ENCODE measurements around the gene TMX3. TPM values are rescaled to one million over a fixed set of nuclear protein-coding genes. Genes with fewer than 3 reads are reported as not detected.

Gene TMX3
- total RNA-seq, 4 donors from 2014 or later, result 19.1 to 44.0 (median 25.3) TPM

GRCh38 chr18:68701353-68701752, 13.6 kb downstream of the TMX3 start:
- DNase-seq (ENCODE audit: low spot score in 2 of 2), result no peak
- peaks cover 34% of the 10 kb centered on the region for H3K36me3 ChIP-seq
- H3K4me3 ChIP-seq, result no peak overlapping the region
- H3K9me3 ChIP-seq, result no peaks in the 10 kb centered on the region
- no peaks in the 10 kb centered on the region for H3K4me1 ChIP-seq
- TF ChIP-seq POLR2AphosphoS5 (IDR thresholded peaks at IDR 0.05) (no peak), POLR2A (IDR thresholded peaks at IDR 0.05) (no peak), EP300 (IDR thresholded peaks at IDR 0.05) (no peak), CTCF (IDR thresholded peaks at IDR 0.05) (no peak)
- no peak overlapping the region for H3K27ac ChIP-seq
- 95% methylated on average over 4 of the region's 4 CpGs for WGBS
- no peaks in the 10 kb centered on the region for H3K27me3 ChIP-seq

GRCh38 chr18:68699043-68699442, 15.9 kb downstream of the TMX3 start:
- 97% methylated on average over 1 of the region's 1 CpG for WGBS
- Histone ChIP-seq H3K27ac (no peak overlapping the region), H3K27me3 (no peaks in the 10 kb centered on the region), H3K36me3 (peaks cover 36% of the 10 kb centered on the region), H3K9me3 (no peaks in the 10 kb centered on the region), H3K4me3 (no peak overlapping the region), H3K4me1 (no peaks in the 10 kb centered on the region)
- TF ChIP-seq POLR2AphosphoS5 (IDR thresholded peaks at IDR 0.05), result no peak
- no peak for TF ChIP-seq POLR2A (IDR thresholded peaks at IDR 0.05)
- TF ChIP-seq EP300 (IDR thresholded peaks at IDR 0.05), result no peak
- no peak for TF ChIP-seq CTCF (IDR thresholded peaks at IDR 0.05)
- no peak for DNase-seq (ENCODE audit: low spot score in 2 of 2)

- peaks cover 44% of the 10 kb centered on the region for H3K36me3 ChIP-seq
- DNase-seq (ENCODE audit: low spot score in 2 of 2), result no peak
- no peaks in the 10 kb centered on the region for H3K4me1 ChIP-seq
- no peaks in the 10 kb centered on the region for H3K9me3 ChIP-seq
- no peaks in the 10 kb centered on the region for H3K27me3 ChIP-seq
- H3K4me3 ChIP-seq, result no peak overlapping the region
- H3K27ac ChIP-seq, result no peak overlapping the region
- WGBS, result 93% methylated on average over 2 of the region's 2 CpGs
- TF ChIP-seq POLR2AphosphoS5 (IDR thresholded peaks at IDR 0.05) (no peak), EP300 (IDR thresholded peaks at IDR 0.05) (no peak), POLR2A (IDR thresholded peaks at IDR 0.05) (no peak), CTCF (IDR thresholded peaks at IDR 0.05) (no peak)
Measured at GRCh38 chr18:68696937-68697336, 18.0 kb downstream of the TMX3 start.

- no peaks in the 10 kb centered on the region for H3K4me1 ChIP-seq
- no peaks in the 10 kb centered on the region for H3K27me3 ChIP-seq
- no peak overlapping the region for H3K4me3 ChIP-seq
- no peaks in the 10 kb centered on the region for H3K9me3 ChIP-seq
- WGBS, result 84% methylated on average over 10 of the region's 11 CpGs
- no peak overlapping the region for H3K27ac ChIP-seq
- DNase-seq (ENCODE audit: low spot score in 2 of 2), result no peak
- H3K36me3 ChIP-seq, result peaks cover 55% of the 10 kb centered on the region
- TF ChIP-seq POLR2AphosphoS5 (IDR thresholded peaks at IDR 0.05) (no peak), POLR2A (IDR thresholded peaks at IDR 0.05) (no peak), EP300 (IDR thresholded peaks at IDR 0.05) (no peak), CTCF (IDR thresholded peaks at IDR 0.05) (no peak)
Measured at GRCh38 chr18:68694316-68694715, 20.6 kb downstream of the TMX3 start.

- DNase-seq (ENCODE audit: low spot score in 2 of 2), result no peak
- Histone ChIP-seq H3K4me1 (no peaks in the 10 kb centered on the region), H3K27me3 (no peaks in the 10 kb centered on the region), H3K9me3 (no peaks in the 10 kb centered on the region), H3K4me3 (no peak overlapping the region), H3K36me3 (peaks cover 55% of the 10 kb centered on the region), H3K27ac (no peak overlapping the region)
- 96% methylated on average over 17 of the region's 26 CpGs for WGBS
- no peak for TF ChIP-seq POLR2A (IDR thresholded peaks at IDR 0.05)
- TF ChIP-seq EP300 (IDR thresholded peaks at IDR 0.05), result no peak
- TF ChIP-seq CTCF (IDR thresholded peaks at IDR 0.05), result no peak
- no peak for TF ChIP-seq POLR2AphosphoS5 (IDR thresholded peaks at IDR 0.05)
Measured at GRCh38 chr18:68693091-68693815, 21.7 kb downstream of the TMX3 start.
